K562 (cell line): ENCODE results near the gene GRIP1.

Experiments
- ELF1 ChIP-seq: fragments of 200-800 bp; sonication (Bioruptor generic); IDR thresholded peaks from 2 replicates; pipeline ENCODE4 v1.6.1; 2016; ENCODE audit warnings: missing genetic modification characterization, missing compliant biosample characterization
- FOXK2 ChIP-seq, 2 experiments: fragments of 450-650 bp; IDR thresholded peaks in 1 of 2; conservative IDR thresholded peaks in 1 of 2; 2 replicates each; pipeline ENCODE4 v1.6.1; 2016; ENCODE audit warnings: low read depth in 2 of 2, mild to moderate bottlenecking in 1 of 2
- GTF2F1 ChIP-seq: IDR thresholded peaks from 2 replicates; pipeline ENCODE4 v1.6.1; 2011; ENCODE audit warnings: low read depth, low read length, improper control_type of control experiment
- JUND ChIP-seq, 2 experiments: IDR thresholded peaks; 2 replicates in 1 of 2; 3 replicates in 1 of 2; pipeline ENCODE4 v1.6.1; 2011; ENCODE audit warnings: borderline replicate concordance in 2 of 2, low read depth in 2 of 2, low read length in 2 of 2, improper control_type of control experiment in 1 of 2, missing biosample characterization in 1 of 2, missing genetic modification characterization in 1 of 2, missing genetic modification reagents in 1 of 2
- NR2C2 ChIP-seq, 2 experiments: fragments of 200-800 bp in 1 of 2; sonication (Bioruptor generic) in 1 of 2; sonication (generic) in 1 of 2; formaldehyde crosslinking in 1 of 2; IDR thresholded peaks; 2 replicates each; pipeline versions ENCODE4 v1.6.1 to v1.8.0; 2016 to 2022; ENCODE audit warnings: mild to moderate bottlenecking in 1 of 2, missing compliant biosample characterization in 1 of 2, missing genetic modification characterization in 1 of 2, missing genetic modification reagents in 1 of 2
- NRF1 ChIP-seq, 2 experiments: fragments of 450-650 bp; IDR thresholded peaks in 1 of 2; conservative IDR thresholded peaks in 1 of 2; 2 replicates each; pipeline ENCODE4 v1.6.1; 2014; ENCODE audit warnings: mild to moderate bottlenecking in 2 of 2
- RAD21 ChIP-seq, 2 experiments: fragments of 250-450 bp in 1 of 2; fragments of 450-650 bp in 1 of 2; sonication (Bioruptor Pico) in 1 of 2; formaldehyde crosslinking in 1 of 2; IDR thresholded peaks in 1 of 2; conservative IDR thresholded peaks in 1 of 2; 2 replicates each; pipeline versions ENCODE4 v1.4.0 to v1.8.0; 2020 to 2022; ENCODE audit warnings: mild to moderate bottlenecking in 2 of 2, moderate library complexity in 1 of 2
- RCOR1 ChIP-seq, 2 experiments: IDR thresholded peaks; 2 replicates each; pipeline ENCODE4 v1.6.1; 2012; ENCODE audit warnings: low read depth in 2 of 2, low read length in 2 of 2, borderline replicate concordance in 1 of 2, improper control_type of control experiment in 1 of 2
- TAF15 ChIP-seq: fragments of 200-400 bp; formaldehyde crosslinking; IDR thresholded peaks from 2 replicates; pipeline ENCODE4 v1.6.1; 2017; ENCODE audit warnings: mild to moderate bottlenecking, low read depth, low read length, moderate library complexity
- ZFP30 ChIP-seq: fragments of 250-450 bp; sonication (Bioruptor Pico); IDR thresholded peaks from 2 replicates; pipeline ENCODE4 v1.8.0; 2022; ENCODE audit warnings: moderate library complexity, mild to moderate bottlenecking, inconsistent platforms, borderline replicate concordance
- ZNF431 ChIP-seq: sonication (generic); formaldehyde crosslinking; IDR thresholded peaks from 2 replicates; pipeline ENCODE4 v1.8.0; 2022; ENCODE audit warnings: mild to moderate bottlenecking, missing genetic modification reagents
- TF ChIP-seq, protein P1 (sequence below), 3 experiments: IDR thresholded peaks in 2 of 3; conservative IDR thresholded peaks in 1 of 3; 2 replicates each; pipeline ENCODE4 v1.5.1; 2011 to 2012; ENCODE audit warnings: low read length in 3 of 3, mild to moderate bottlenecking in 3 of 3, control low read depth in 2 of 3, improper control_type of control experiment in 1 of 3, inconsistent platforms in 1 of 3, low read depth in 1 of 3, mixed read lengths in 1 of 3, moderate library complexity in 1 of 3; ENCODE audit not compliant: insufficient read depth in 2 of 3
- TF ChIP-seq, protein P2 (sequence below): sonication (generic); formaldehyde crosslinking; IDR thresholded peaks from 2 replicates; pipeline ENCODE4 v1.8.0; 2023; ENCODE audit warnings: mild to moderate bottlenecking, missing genetic modification reagents

DNA sequence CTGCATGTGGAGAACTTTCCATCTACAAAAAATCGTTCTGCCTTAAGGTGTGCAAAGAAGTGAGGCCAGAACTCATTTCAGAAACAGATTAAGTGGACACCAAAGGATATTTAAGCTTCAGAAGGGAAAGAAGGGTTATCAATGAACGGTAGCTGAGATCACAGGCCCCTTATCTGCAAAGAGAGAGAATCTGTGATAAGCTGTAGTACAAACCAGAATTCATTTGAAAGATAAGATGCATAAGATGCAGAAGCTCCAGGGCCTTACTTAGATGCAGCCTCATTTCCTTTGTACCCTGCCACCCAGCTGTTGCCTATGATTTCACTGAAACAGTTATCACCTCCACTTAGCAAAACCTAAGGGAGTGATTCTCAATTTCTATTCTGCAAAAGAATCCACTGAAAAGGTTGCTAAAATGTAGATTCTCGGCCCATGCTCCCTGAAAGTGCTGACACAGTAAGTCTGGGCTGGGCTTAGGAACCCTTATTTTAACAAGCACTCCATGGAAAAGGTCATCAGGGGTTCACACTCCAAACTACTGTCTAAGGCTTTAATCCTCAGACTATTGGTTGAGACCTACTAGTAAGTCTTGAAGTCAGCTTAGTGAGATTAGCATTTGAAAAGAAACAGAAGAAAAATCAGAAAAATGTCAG, 311.7 kb downstream of the GRIP1 start:
- TF ChIP-seq, protein P1, sequence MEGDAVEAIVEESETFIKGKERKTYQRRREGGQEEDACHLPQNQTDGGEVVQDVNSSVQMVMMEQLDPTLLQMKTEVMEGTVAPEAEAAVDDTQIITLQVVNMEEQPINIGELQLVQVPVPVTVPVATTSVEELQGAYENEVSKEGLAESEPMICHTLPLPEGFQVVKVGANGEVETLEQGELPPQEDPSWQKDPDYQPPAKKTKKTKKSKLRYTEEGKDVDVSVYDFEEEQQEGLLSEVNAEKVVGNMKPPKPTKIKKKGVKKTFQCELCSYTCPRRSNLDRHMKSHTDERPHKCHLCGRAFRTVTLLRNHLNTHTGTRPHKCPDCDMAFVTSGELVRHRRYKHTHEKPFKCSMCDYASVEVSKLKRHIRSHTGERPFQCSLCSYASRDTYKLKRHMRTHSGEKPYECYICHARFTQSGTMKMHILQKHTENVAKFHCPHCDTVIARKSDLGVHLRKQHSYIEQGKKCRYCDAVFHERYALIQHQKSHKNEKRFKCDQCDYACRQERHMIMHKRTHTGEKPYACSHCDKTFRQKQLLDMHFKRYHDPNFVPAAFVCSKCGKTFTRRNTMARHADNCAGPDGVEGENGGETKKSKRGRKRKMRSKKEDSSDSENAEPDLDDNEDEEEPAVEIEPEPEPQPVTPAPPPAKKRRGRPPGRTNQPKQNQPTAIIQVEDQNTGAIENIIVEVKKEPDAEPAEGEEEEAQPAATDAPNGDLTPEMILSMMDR (IDR thresholded peaks at IDR 0.05 in 2 of 3, conservative IDR thresholded peaks at IDR 0.05 in 1 of 3; ENCODE audit: insufficient read depth in 2 of 3, low read depth in 1 of 3, low read length in 3 of 3), result no peak
- TF ChIP-seq JUND (IDR thresholded peaks at IDR 0.05; ENCODE audit: borderline replicate concordance, low read depth, low read length), result no peak
- TF ChIP-seq JUND (tag; IDR thresholded peaks at IDR 0.05; ENCODE audit: borderline replicate concordance, low read depth, low read length), result no peak
- no peak for TF ChIP-seq ELF1
- no peak for TF ChIP-seq GTF2F1
- TF ChIP-seq TAF15, result no peak
- TF ChIP-seq NRF1 (conservative IDR thresholded peaks at IDR 0.05 in 1 of 2, IDR thresholded peaks at IDR 0.05 in 1 of 2), result no peak
- TF ChIP-seq RCOR1 (IDR thresholded peaks at IDR 0.05; ENCODE audit: borderline replicate concordance in 1 of 2, low read depth in 2 of 2, low read length in 2 of 2), result no peak
- TF ChIP-seq FOXK2 (conservative IDR thresholded peaks at IDR 0.05 in 1 of 2, IDR thresholded peaks at IDR 0.05 in 1 of 2; ENCODE audit: low read depth in 2 of 2), result no peak
- TF ChIP-seq NR2C2 (CRISPR knock-in tag; IDR thresholded peaks at IDR 0.05), result no peak
- TF ChIP-seq NR2C2 (tag; IDR thresholded peaks at IDR 0.05), result no peak
- TF ChIP-seq RAD21 (CRISPR knock-in tag; conservative IDR thresholded peaks at IDR 0.05 in 1 of 2, IDR thresholded peaks at IDR 0.05 in 1 of 2), result no peak
- TF ChIP-seq ZNF431 (CRISPR knock-in tag), result no peak
- TF ChIP-seq, protein P2, sequence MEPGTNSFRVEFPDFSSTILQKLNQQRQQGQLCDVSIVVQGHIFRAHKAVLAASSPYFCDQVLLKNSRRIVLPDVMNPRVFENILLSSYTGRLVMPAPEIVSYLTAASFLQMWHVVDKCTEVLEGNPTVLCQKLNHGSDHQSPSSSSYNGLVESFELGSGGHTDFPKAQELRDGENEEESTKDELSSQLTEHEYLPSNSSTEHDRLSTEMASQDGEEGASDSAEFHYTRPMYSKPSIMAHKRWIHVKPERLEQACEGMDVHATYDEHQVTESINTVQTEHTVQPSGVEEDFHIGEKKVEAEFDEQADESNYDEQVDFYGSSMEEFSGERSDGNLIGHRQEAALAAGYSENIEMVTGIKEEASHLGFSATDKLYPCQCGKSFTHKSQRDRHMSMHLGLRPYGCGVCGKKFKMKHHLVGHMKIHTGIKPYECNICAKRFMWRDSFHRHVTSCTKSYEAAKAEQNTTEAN (CRISPR knock-in tag), result no peak
- TF ChIP-seq ZFP30, result no peak
